ENCODE results near the gene CSTPP1. TPM values are rescaled to one million over a fixed set of nuclear protein-coding genes. Genes with fewer than 3 reads are reported as not detected.

The CSTPP1 gene
- total RNA-seq, 1 donor from 2014 or later, result 32.7 TPM

DNA sequence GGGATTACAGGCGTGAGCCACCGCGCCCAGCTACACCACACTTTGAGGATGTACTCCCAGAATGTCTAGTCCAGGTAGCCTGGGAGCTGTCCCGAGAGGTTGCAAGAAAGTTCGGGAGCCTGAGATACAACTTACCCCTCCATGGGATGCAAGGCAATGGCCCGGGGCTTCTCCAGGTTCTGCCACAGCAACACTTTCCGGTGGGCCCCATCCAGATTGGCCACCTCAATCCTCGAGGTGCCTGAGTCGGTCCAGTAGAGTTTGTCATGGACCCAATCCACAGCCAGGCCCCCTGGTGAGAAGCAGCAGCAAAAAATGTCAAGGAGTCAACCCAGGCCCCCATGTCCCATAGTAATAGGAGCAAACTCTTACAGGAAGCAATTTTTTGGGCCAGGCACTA, 43.7 kb upstream of the CSTPP1 start:
- Mint-ChIP-seq H3K27me3 (ENCODE audit: insufficient read depth, low read depth) (peaks cover 2% of the 10 kb centered on the region), H3K36me3 (peaks cover 35% of the 10 kb centered on the region), H3K4me3 (no peak overlapping the region), H3K4me1 (peaks cover 7% of the 10 kb centered on the region), H3K9me3 (no peaks in the 10 kb centered on the region), H3K27ac (no peak overlapping the region)
- no peak overlapping the region for H3K9ac ChIP-seq
- no peaks in the 10 kb centered on the region for H4K20me1 ChIP-seq (ENCODE audit: low read depth)
- no peaks in the 10 kb centered on the region for H3K79me2 ChIP-seq (ENCODE audit: low read depth)
- H3K27me3 ChIP-seq, result no peaks in the 10 kb centered on the region
- H3F3A ChIP-seq (ENCODE audit: low read depth), result no peaks in the 10 kb centered on the region
- no peaks in the 10 kb centered on the region for H3K4me1 ChIP-seq
- H3K9me3 ChIP-seq (ENCODE audit: low read depth), result no peaks in the 10 kb centered on the region
- DNase-seq (ENCODE audit: low spot score), result no peak
- TF ChIP-seq EZH2phosphoT487 (IDR thresholded peaks at IDR 0.05), result no peak
- no peak for TF ChIP-seq EZH2 (IDR thresholded peaks at IDR 0.05)
- TF ChIP-seq, protein P1, sequence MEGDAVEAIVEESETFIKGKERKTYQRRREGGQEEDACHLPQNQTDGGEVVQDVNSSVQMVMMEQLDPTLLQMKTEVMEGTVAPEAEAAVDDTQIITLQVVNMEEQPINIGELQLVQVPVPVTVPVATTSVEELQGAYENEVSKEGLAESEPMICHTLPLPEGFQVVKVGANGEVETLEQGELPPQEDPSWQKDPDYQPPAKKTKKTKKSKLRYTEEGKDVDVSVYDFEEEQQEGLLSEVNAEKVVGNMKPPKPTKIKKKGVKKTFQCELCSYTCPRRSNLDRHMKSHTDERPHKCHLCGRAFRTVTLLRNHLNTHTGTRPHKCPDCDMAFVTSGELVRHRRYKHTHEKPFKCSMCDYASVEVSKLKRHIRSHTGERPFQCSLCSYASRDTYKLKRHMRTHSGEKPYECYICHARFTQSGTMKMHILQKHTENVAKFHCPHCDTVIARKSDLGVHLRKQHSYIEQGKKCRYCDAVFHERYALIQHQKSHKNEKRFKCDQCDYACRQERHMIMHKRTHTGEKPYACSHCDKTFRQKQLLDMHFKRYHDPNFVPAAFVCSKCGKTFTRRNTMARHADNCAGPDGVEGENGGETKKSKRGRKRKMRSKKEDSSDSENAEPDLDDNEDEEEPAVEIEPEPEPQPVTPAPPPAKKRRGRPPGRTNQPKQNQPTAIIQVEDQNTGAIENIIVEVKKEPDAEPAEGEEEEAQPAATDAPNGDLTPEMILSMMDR (IDR thresholded peaks at IDR 0.05), result no peak
- H3K36me3 ChIP-seq, result no peaks in the 10 kb centered on the region
- H3K4me2 ChIP-seq, result no peak overlapping the region
- H2AFZ ChIP-seq (replicated peaks), result no peak overlapping the region
- H3K4me3 ChIP-seq, result no peak overlapping the region
- no peak overlapping the region for H3K27ac ChIP-seq

DNA sequence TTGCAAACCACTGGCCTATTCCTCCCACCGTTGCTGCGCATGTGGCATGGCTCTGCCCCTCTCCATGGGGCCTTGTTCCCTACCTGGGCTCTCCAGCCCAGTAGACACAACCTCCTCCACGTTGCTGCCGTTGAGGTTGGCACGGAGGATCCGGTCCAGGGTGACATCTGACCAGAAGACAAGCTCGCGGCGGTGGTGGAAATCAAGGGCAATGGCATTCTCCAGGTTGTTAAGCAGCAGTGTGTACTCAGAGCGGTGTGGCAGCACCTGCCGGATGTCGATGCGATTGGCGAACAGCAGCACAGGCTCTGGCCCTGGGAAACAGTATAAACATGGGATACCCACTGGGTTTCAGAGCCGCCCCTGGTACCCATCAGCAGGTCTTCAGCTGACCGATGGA, 42.1 kb upstream of the CSTPP1 start:
- no peaks in the 10 kb centered on the region for H3K9me3 ChIP-seq (ENCODE audit: low read depth)
- H4K20me1 ChIP-seq (ENCODE audit: low read depth), result no peaks in the 10 kb centered on the region
- H3K4me1 ChIP-seq, result no peaks in the 10 kb centered on the region
- H2AFZ ChIP-seq (replicated peaks), result no peak overlapping the region
- peaks cover 39% of the 10 kb centered on the region for H3K36me3 Mint-ChIP-seq
- peaks cover 2% of the 10 kb centered on the region for H3K9me3 Mint-ChIP-seq
- no peak overlapping the region for H3K4me3 Mint-ChIP-seq
- H3K79me2 ChIP-seq (ENCODE audit: low read depth), result no peaks in the 10 kb centered on the region
- no peak overlapping the region for H3K4me3 ChIP-seq
- peaks cover 10% of the 10 kb centered on the region for H3K4me1 Mint-ChIP-seq
- no peak overlapping the region for H3K27ac ChIP-seq
- no peaks in the 10 kb centered on the region for H3K36me3 ChIP-seq
- H3K27me3 Mint-ChIP-seq (ENCODE audit: insufficient read depth, low read depth), result peaks cover 2% of the 10 kb centered on the region
- H3K27ac Mint-ChIP-seq, result no peak overlapping the region
- no peak overlapping the region for H3K4me2 ChIP-seq
- no peak for DNase-seq (ENCODE audit: low spot score)
- no peaks in the 10 kb centered on the region for H3F3A ChIP-seq (ENCODE audit: low read depth)
- no peak overlapping the region for H3K9ac ChIP-seq
- H3K27me3 ChIP-seq, result no peaks in the 10 kb centered on the region
- no peak for TF ChIP-seq EZH2 (IDR thresholded peaks at IDR 0.05)
- TF ChIP-seq, protein P1 (IDR thresholded peaks at IDR 0.05), result no peak
- no peak for TF ChIP-seq EZH2phosphoT487 (IDR thresholded peaks at IDR 0.05)

DNA sequence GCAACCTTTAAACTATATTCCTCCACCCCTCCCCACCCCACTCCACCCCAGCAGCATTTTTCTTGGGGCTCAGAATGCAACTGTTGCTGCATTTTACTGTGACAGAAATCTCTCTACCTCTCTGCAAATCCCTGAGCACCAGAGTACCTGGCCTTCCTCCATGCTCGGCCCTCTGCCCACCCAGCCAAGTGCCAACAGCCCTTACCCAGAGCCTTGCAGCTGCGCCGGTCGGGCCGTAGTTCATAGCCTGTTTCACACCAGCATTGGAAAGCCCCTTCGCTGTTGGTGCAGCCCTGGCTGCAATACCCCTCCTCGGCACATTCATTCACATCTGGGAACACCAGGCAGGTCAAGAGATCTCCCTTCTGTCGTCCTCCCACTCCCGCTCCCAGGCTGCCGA, 41.6 kb upstream of the CSTPP1 start:
- H3K9ac ChIP-seq, result no peak overlapping the region
- H3K9me3 ChIP-seq (ENCODE audit: low read depth), result no peaks in the 10 kb centered on the region
- no peak overlapping the region for H2AFZ ChIP-seq (replicated peaks)
- no peaks in the 10 kb centered on the region for H3F3A ChIP-seq (ENCODE audit: low read depth)
- no peaks in the 10 kb centered on the region for H3K79me2 ChIP-seq (ENCODE audit: low read depth)
- peaks cover 2% of the 10 kb centered on the region for H3K9me3 Mint-ChIP-seq
- DNase-seq (ENCODE audit: low spot score), result no peak
- H3K4me1 ChIP-seq, result no peaks in the 10 kb centered on the region
- no peak overlapping the region for H3K27ac Mint-ChIP-seq
- H3K27ac ChIP-seq, result no peak overlapping the region
- H3K4me3 ChIP-seq, result no peak overlapping the region
- H3K4me2 ChIP-seq, result no peak overlapping the region
- H4K20me1 ChIP-seq (ENCODE audit: low read depth), result no peaks in the 10 kb centered on the region
- no peak overlapping the region for H3K4me3 Mint-ChIP-seq
- peaks cover 7% of the 10 kb centered on the region for H3K4me1 Mint-ChIP-seq
- no peaks in the 10 kb centered on the region for H3K36me3 ChIP-seq
- peaks cover 39% of the 10 kb centered on the region for H3K36me3 Mint-ChIP-seq
- TF ChIP-seq, protein P1 (IDR thresholded peaks at IDR 0.05), result no peak
- TF ChIP-seq EZH2 (IDR thresholded peaks at IDR 0.05) (no peak), EZH2phosphoT487 (IDR thresholded peaks at IDR 0.05) (no peak)
- no peaks in the 10 kb centered on the region for H3K27me3 ChIP-seq
- peaks cover 2% of the 10 kb centered on the region for H3K27me3 Mint-ChIP-seq (ENCODE audit: insufficient read depth, low read depth)
